Heart left ventricle (tissue), 13 donors: ENCODE results near the gene BNIP5.

Experiments used
- CTCF ChIP-seq, 12 donors: fragments of 200-600 bp; sonication (generic) in 4 of 12; IDR thresholded peaks; one replicate each; pipeline versions ENCODE4 v1.5.0 to v1.8.0; 2018 to 2022; ENCODE audit warnings: antibody characterized with exemption in 12 of 12, mild to moderate bottlenecking in 5 of 12
- POLR2A ChIP-seq, 2 donors: fragments of 450-650 bp; IDR thresholded peaks; one replicate each; pipeline ENCODE4 v1.6.1; 2017; ENCODE audit warnings: antibody characterized with exemption in 2 of 2, mild to moderate bottlenecking in 2 of 2, moderate library complexity in 2 of 2
- donor health status: ischemic (EF 13 %, LVEDD 7.1; RV severe dilation, severe dysfunction).
- donor health status: DM: no; HTN: yes; CAD: no.
- donor health status: DM: no; HTN: no; CAD: no.
- donor health status: ischemic (EF 25% LVEDD 6.9; RV normal size, moderate dysfunction).
- donor health status: ischemic (EF 25% LVEDD 5.7; RV mildly dilated, moderate dysfunction).
- donor health status: ischemic (EF 35%, LVEDD 5.7; RV mildly dilated, moderate dysfunction).
- donor health status: nonischemic (EF 11% LVEDD 7.7; RV severe dilation, severe dysfunction).
- donor health status: DM: yes; HTN: yes; CAD: no.
- donor health status: PGD.
- donor health status: ischemic (EF 29% LVEDD 5.4; RV normal size, mild dysfunction).
- donor health status: nonischemic (EF 23%, LVEDD 6.1; RV moderate dilation, normal function).

- TF ChIP-seq POLR2A (IDR thresholded peaks at IDR 0.05), result no peak
- TF ChIP-seq CTCF (IDR thresholded peaks at IDR 0.05), result no peak
Measured at GRCh38 chr6:36269834-36270705, 66.6 kb downstream of the BNIP5 start, which contains the start of gene PNPLA1.
